ENCODE measurements around the gene MS4A10.

MS4A10 gene

DNA sequence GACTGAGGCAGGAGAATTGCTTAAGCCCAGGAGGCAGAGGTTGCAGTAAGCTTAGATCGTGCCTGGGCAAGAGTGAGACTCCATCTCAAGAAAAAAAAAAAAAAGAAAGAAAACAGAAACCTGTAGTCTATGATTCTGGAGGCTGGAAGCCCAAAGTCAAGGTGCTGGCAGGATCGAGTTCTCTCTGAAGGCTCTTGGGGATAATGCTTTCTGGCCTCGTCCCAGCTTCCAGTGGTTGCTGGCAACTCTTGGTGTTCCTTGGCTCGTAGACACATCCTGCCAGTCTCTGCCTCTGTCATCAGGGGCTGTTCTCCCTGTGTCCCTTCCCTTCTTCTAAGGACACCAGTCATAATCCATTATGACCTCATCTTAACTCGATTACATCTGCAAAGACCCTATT, 40.0 kb downstream of the MS4A10 start:
- no peak for DNase-seq (ENCODE audit: low read depth)

DNA sequence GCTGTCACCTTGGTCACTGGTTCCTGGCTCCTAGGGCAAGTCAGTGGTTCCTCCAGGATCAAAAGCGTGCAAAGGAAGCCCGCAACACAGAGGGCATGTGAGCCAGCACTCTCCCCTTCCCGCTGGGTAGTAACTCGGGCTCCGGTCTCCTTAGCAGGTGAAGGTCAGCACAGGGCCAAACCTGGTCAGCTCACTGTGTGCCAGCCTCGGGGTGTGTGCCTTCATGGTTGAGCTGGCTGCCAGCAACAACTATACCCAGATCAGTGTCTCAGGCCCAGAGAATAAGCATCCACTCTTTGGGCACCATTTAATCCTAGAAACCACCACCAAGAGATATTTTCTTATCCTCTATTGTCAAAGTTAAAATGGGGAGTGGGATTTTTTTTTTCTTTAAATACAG, 40.7 kb downstream of the MS4A10 start:
- no peak for DNase-seq (ENCODE audit: low read depth)

DNA sequence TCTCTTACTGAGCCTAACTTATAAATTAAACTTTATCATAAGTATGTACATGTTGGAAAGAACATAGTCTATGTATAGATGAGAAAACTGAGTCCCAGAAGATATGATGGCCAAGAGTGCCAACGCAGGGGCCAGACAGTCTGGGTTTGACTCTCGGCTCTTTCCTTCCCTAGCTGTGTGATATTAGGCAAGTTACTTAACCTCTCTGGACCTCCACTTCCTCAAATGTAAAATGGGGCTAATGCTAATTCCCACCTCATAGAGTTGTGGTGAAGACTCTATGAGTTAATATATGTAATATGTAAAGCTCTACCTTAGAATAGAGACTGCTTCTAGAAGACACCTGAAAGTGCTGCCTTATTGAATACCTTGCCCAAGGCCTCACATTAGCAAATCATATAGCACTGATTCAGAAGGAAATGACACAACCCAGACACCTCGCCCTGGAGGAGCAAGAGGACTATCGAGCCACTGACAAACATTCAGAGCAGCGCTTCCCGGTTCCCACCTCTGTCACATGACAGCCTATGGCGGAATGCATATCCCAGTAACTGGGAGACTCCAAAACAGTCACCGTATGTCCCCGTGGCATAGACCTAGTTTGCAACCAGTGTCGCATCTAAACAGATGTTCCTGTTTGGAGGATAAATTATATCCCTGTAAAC, 45.5 kb downstream of the MS4A10 start:
- DNase-seq (ENCODE audit: low read depth), result no peak

DNA sequence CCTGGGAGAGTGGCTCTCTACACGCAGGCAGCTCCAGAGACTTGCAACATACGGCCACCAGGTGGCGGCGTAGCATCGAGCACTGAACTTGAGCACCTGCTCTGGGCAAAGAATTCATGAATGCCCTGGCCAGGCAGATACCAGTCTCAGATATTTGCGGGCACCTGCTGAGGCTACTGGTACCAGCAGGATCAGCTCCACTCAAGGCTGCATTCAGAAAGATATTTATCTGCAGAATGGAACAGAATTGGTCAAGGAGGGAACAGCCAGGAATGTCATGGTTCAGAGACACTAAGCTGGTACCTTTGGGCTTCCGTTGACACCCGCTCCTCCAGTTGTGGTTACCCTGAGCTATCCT, 46.0 kb downstream of the MS4A10 start:
- peak; percentile 56 for DNase-seq (ENCODE audit: low read depth)

DNA sequence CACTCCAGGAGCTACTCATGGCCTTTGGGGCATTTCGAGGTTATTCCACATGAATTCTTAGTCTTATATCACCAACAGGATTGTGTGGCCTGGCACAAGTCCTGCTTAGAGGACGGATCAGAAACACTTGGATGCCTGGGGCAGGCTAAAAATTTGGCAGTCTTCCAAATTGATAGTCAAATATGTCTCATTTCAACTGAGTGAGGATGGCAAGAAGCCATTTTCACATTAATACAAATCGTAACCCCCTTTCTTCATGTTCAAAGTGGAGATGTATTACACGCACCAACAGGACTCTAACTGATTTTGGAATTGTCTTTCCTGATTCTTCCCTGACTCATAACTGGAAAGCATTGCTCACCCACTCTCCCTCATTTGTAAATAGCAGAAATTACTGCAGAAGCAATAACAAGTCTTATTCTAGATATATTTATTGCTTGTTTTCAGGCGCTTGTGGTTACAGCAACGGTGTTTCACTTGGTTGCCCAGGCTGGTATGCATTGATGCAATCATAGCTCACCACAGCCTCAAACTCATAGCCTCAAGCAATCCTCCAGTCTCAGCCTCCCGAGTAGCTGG, 46.5 kb downstream of the MS4A10 start:
- no peak for DNase-seq (ENCODE audit: low read depth)

DNA sequence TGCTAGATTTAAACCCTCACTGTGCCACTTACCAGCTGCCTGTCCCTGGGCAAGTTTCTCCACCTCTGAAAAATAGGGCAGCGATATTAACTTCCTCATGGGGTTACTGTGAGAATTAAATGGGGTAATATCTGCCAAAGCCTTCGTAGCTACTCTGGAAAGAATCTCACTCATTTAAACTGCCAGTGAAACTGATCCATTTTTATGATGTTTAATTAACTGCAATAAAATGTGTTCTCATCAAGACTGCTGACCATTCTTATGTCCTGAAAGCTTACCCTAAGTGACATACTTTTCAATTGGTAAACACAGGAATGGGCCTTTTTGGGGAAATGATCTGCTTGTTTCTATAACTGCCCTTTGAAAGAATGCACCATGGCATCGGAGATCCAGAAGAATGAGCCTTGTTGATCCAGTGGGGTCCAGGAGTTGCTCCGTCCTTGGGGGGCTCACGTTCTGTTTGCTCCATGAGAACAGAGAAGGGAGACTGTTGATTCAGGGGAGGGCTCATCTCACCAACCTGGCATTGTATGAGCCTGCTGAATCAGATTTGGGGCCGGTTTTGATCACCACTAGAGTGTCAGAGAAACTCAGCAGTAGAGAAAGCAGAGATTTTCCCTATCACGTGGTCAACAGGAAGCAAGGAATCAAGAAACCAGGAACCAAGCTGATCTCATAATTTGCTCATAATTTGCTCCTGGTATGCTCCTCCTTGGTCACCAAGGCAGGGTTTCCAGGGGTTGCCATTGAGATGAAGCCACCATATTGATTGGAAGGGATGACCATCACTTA, 49.8 kb downstream of the MS4A10 start:
- no peak for DNase-seq (ENCODE audit: low read depth)

DNA sequence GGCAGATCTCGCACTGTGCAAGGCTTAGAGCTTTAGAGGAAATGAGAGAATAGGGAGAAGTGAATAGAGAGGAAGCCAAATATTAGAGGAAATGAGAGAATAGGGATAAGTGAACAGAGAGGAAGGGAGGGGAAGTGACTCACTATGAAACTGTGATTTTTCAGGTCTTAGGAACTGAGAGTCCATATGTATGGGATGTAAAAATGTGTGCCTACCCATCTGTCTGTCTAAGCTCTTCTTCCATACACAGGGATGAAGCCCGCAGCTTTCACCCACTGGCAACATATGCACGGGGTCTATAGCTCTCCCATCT, 50.4 kb downstream of the MS4A10 start:
- no peak for DNase-seq (ENCODE audit: low read depth)

DNA sequence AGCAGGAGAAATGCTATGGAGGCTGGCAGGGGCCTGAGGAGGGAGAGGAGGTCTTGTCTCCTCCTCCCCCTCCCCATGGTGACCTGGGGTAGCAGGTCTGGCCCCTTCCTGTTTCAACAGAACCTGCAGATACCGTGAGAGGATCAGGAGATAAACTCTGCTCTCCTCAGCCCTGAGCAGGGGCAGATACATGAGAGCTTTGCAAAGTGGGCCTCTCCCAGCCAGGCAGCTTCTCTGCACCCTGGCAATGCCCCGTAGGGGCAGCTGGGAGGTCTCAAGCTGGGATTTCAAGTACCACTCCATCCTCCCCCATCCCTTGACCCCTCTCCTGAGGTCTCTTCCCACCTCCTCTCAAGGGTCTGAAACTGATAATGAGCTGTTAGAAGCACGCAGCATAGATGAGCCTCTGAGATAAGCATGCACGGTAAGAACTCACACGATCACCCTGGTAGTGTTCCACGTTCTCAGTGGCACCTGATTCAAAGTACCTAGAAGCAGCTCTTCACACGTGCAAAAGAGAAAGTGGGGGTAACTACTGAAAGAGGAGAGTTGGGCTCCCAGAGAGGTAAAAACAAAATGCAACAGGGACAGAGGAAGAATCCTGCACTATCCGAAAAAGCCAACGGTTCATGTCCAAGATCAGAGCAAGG, 51.9 kb downstream of the MS4A10 start:
- DNase-seq (ENCODE audit: low read depth), result no peak

DNA sequence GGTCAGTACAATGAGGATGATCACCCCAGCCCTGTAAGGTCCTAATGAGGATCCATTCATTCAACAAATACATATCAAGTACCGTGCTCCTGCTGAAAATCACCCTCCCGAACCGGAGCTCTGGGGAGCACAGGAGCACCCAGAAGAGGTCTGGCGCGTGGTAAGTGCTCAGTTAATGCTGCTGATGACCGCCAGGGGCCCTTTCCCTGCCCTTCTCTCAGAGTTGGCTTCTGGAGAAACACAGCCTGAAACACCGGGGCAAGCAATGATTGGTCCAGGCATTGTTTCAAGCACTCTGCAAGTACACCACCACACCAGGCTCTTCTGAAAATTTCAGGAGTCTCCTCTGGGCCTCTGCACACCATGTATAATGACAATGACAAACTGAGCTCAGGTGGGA, 53.0 kb downstream of the MS4A10 start:
- DNase-seq (ENCODE audit: low read depth), result no peak

DNA sequence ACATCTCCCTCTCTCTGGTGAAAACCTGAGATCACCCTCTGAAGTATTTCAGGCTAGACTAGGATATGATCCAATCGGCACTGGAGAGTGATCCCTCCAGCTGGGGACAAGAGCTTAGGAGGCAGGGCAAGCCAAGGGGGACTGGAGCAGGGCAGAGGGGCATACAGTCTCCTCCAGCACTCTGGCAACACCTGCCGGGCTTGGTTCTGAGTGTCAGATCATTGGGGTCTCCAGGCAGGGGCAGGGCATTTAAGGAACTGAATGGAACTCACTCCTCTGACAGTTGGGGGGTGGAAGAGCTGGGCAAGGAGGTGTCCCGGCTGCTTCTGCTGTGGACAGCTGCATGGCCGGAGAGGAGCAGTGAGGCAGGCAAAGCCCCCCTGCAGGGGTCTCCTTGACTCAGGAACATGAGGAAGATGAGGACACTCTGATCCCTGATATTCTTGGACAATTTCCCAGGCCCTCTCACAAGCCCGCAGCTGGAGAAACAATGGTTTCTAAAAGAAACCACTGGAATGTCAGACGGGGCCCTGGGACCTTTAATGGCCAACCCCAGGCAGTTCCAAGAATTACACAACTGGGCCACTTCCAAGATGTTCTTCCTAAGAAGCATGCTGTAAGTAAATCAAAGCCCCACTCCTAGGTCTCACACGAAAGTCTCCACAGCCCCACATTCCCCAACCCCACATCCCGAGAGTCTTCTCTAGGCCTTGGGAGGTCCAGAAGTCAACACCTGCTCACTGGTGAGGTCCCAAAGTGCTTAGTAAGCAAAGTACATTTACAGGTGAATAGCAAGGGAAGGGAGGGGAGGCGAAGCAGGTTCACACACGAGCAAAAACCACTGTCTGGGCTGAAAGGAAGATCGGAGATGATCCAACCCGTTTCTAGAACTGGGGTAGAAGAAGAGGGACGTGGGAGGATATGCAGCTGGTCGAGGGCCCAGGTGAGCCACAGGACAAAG, 55.6 kb downstream of the MS4A10 start:
- DNase-seq (ENCODE audit: low read depth), result no peak

DNA sequence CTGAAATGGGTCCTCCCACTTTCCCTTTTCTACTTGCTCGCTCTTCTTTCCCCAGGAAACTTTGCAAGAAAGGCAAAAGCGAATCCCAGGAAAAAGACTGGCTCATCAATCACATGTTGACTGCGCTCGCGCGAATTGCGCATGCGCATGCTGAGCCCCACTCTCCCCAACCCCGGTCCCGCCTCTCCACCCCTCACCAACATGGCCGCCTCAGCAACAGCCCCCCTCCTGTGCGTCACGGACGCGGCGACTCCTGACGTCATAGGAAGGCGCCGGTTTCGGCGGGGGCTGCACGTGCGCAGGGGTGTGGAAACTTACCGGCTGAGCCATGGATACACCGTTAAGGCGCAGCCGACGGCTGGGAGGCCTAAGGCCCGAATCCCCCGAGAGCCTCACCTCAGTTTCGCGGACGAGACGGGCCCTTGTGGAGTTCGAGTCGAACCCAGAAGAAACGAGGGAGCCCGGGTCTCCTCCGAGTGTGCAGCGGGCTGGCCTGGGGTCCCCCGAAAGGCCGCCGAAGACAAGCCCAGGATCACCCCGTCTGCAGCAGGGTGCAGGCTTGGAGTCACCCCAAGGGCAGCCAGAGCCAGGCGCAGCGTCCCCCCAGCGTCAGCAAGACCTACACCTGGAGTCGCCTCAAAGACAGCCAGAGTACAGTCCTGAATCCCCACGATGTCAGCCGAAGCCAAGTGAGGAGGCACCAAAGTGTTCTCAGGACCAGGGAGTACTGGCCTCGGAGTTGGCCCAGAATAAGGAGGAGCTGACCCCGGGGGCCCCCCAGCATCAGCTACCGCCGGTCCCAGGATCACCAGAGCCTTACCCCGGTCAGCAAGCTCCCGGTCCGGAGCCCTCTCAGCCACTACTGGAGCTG, 56.9 kb downstream of the MS4A10 start, which contains the start of gene CCDC86:
Gene CCDC86 (plus strand): TSS at position 317 of the 871 bp plus-strand sequence. CDS start 12 bp downstream, at position 329.
- peak; percentile 99 for DNase-seq (ENCODE audit: low read depth)

DNA sequence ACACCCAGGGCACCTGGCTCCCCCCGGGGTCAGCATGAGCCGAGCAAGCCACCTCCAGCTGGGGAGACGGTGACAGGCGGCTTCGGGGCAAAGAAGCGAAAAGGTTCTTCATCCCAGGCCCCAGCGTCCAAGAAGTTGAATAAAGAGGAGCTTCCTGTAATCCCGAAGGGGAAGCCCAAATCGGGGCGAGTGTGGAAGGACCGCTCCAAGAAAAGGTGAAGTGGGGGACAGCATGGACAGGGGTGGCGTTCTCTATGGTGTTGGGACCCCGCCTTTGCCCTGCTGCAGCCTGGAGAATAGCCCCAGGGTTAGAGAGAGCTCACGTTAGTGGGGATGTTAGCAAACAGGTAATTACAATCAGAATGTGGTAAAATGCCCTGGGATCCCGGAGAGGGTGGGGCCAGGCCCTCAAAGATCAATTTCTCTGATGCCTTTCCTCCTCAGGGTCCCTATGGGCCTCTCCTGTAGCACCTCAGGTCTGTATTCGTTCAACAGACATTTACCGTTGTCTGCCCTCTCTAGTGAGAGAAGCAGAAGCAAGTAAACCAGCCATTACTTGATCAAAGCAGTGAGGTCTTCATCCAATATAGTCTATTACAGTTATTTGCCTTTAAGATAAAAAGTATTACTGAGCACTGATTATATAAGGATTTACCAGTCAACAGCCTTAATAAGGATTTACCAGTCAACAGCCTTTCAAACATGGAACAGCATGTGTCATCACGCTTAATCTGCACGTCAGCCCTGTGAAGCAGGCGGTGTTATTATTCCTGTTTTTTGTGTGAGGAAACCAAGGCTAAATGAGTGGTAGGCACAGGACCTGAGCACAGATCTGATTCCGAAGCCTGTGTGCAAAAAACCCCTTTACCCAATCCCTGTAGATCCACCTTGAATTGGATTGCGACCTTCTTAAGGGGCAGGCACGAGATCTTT, 57.8 kb downstream of the MS4A10 start:
- no peak for DNase-seq (ENCODE audit: low read depth)

DNA sequence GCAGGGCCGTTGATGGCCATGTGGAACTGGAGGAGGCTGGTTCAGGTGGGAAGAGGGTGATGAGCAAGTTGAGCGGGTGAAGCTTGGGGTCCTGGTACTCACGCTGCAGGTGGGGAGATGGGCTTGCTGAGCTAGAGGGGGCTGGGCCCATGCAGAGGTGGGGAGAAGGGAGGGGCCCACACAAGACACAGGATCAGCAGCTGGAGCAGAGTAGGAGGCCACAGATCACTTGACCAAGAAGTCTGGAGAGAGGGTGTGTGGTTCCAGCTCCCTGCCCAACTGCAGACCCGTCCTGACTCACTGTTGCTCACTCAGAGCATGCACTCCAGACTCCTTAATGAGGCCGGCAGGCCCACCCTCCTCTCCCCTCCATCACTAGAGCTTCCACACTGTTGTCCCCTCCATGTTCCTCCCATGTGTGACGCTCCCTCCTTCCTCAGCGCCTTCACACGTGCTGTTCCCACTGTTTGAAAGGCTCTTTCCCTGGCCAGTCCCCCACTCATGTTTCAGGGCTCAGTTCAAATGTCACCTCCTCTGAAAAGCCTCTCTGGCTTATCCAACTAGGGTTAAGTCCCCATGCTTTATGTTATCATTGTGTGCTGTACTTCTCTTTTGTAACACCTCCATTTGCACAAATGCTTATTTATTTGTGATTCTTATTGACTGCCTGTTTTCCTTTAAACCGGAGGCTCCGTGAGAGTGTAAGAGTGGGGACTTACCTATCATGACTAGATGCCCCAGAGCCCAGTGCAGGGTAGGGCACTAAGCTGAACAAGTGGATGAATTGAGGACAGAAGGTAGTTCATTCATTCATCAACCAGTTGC, 59.1 kb downstream of the MS4A10 start:
- no peak for DNase-seq (ENCODE audit: low read depth)

DNA sequence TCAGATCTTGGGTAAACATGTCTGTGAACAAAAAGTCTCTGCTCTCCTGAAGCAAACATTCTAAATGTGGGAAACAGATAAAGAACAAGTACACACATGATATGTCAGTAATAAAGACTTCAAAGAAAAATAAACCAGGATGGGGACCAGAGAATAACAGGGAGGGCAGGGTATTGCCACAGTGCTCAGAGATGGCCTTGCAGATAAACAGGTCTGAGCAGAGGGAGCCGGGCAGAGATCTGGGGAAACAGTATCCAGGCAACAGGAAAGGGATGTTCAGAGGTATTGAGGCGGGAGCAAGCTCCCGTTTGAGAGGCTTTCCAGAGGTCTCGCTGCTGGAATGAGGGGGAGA, 59.7 kb downstream of the MS4A10 start:
- no peak for DNase-seq (ENCODE audit: low read depth)

DNA sequence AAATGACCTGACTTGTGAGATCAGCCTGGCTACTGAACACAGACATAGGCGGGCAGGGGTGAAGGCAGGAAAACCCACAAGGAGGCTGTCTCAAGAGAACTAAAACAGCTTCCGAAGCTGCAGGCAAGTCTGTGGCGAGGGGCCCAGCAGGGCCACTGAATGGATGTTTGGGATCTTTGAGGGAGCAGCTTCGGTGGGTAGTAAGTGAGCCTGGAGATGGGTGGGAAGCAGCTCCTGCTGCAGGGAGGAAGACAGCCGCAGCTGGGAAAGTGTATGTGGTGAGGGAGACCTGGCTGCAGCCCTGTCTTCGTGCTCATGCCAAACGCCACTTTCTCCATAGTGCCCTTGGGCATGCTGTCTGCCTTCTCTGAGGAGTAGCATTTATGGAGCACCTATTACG, 60.2 kb downstream of the MS4A10 start:
- DNase-seq (ENCODE audit: low read depth), result no peak

DNA sequence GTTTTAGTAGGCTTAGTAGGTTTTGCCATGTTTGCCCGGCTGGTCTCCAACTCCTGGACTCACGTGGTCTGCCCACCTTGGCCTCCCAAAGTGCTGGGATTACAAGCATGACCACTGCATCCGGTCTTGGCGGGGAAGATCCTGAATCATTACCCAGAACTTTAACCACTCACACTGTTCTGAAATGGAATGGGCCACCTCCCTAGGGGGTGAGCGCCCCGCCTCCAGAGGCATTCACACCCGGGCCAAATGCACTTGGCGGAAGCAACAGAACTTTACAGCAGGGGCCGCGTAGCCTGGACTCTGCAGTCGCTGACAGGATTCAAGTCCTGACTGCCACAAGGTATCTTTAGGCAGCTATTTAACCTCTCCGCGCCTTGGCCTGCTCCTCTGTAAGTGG, 62.1 kb downstream of the MS4A10 start:
- DNase-seq (ENCODE audit: low read depth), result no peak

DNA sequence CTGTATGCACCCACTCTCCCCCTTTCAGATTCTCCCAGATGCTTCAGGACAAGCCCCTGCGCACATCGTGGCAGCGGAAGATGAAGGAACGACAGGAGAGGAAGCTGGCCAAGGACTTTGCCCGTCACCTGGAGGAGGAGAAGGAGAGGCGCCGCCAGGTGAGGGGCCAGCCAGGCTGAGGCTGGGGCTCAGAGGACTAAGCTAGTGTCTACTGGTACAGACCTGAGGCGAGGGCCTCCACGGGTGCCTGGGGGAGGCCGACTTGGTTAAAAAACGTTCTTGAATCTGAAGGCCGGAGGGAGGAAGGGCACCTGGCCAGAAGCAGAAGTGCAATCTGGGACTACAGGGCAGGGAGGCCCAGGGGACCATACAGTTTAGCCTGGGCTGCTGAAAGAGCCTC, 62.8 kb downstream of the MS4A10 start:
- no peak for DNase-seq (ENCODE audit: low read depth)

DNA sequence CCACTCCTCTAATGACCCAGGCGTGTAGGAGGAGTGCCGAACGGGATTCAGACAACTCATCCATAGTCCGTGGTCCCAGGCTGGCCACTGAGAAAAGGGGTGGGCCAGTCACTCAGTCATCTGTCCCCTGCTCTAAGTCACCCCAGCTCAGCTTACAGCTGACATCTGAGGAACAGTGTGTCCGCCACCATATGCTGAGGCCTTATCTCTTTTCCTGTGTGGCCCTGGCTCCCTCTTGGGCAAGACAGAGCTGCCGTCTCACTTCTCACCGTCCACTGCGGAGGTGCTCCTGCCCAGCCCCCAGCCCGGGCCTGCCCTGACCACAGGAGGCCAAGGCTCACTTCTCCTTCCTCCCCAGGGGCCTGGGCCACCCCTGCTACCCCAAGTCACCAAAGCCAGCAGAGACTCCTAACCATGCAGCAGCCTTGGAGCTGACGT, 63.6 kb downstream of the MS4A10 start:
- DNase-seq (ENCODE audit: low read depth), result no peak
